ENCODE data around the gene JPH2. TPM values are rescaled to one million over a fixed set of nuclear protein-coding genes. Genes with fewer than 3 reads are reported as not detected.

JPH2 gene
- total and polyA plus RNA-seq, 4 donors = 0.09 to 1.3 (median 0.17) TPM; not detected in 1

DNA sequence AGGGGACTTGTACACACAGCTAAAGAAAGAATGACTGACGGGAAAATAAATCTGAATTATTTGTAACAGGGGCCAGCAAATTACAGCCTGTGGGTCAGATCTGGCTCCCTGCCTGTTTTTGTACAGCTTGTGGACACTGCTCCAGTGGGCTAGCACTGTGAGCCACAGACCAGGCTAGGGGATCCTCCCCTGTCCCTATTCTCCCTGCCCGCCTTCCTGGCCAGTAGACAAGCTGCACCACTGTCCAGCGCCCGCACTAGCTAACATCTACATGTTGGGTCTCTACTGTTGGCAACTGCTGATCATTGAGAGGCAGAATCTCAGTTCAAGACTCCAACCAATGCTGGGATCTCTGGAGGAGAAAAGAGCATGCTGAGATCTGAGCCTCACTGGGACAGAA, 12.9 kb upstream of the JPH2 start:
- peaks cover 13 to 63% (median 49%) of the 10 kb centered on the region in 4 donors for H3K36me3 ChIP-seq (ENCODE audit: control insufficient read depth in 4 of 4, insufficient read depth in 3 of 4, low read depth in 1 of 4, low read length in 3 of 4)
- no peak overlapping the region for H3K9ac ChIP-seq (ENCODE audit: low read depth in 1 of 2, low read length in 2 of 2)
- H3K4me3 ChIP-seq (ENCODE audit: low read depth in 1 of 3, low read length in 3 of 3) = no peak overlapping the region
- WGBS = 97% methylated on average over 4 of the region's 4 CpGs
- TF ChIP-seq SP1 (IDR thresholded peaks at IDR 0.05) (no peak), ZBTB33 (IDR thresholded peaks at IDR 0.05) (no peak), GABPA (IDR thresholded peaks at IDR 0.05 in 1 of 2, conservative IDR thresholded peaks at IDR 0.05 in 1 of 2) (no peak), TAF1 (conservative IDR thresholded peaks at IDR 0.05) (no peak), FOXA1 (IDR thresholded peaks at IDR 0.05) (no peak), FOXA2 (IDR thresholded peaks at IDR 0.05) (no peak)
- H3K4me1 ChIP-seq (ENCODE audit: control insufficient read depth in 4 of 4, insufficient read depth in 4 of 4, low read length in 3 of 4) = no peaks in the 10 kb centered on the region
- no peaks in the 10 kb centered on the region for H3K27me3 ChIP-seq (ENCODE audit: control insufficient read depth in 4 of 4, insufficient read depth in 4 of 4, low read length in 3 of 4)
- no peaks in the 10 kb centered on the region for H3K9me3 ChIP-seq (ENCODE audit: control insufficient read depth in 4 of 4, low read length in 3 of 4)
- no peak overlapping the region for H3K27ac ChIP-seq (ENCODE audit: low read depth in 1 of 2, low read length in 2 of 2)
- DNase-seq (ENCODE audit: low spot score) = no peak

DNA sequence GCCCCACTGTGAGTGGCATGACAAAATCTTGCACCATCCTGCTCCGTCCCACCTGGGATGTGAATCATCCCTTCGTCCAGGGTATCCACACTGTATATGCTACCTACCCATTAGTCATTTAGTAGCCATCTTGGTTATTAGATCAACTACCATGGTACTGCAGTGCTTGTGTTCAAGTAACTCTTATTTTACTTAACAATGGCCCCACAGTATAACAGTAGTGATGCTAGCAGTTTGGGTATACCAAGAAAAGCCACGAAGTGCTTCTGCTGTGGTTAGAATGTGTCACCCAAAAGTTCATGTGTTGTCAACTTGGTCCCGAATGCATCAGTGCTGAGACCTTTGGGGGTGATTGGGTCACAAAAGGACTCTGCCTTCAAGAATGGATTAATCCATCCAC, 11.9 kb upstream of the JPH2 start:
- TF ChIP-seq NR2F2 (IDR thresholded peaks at IDR 0.05) = no peak
- TF ChIP-seq RAD21 (IDR thresholded peaks at IDR 0.05) = no peak
- no peak for TF ChIP-seq JUND (IDR thresholded peaks at IDR 0.05)
- no peak for TF ChIP-seq RXRA (IDR thresholded peaks at IDR 0.05)
- TF ChIP-seq EGR1 (IDR thresholded peaks at IDR 0.05; ENCODE audit: low read depth in 2 of 2) = no peak
- no peak for TF ChIP-seq TAF1 (conservative IDR thresholded peaks at IDR 0.05)
- TF ChIP-seq GABPA (IDR thresholded peaks at IDR 0.05 in 1 of 2, conservative IDR thresholded peaks at IDR 0.05 in 1 of 2) = no peak
- TF ChIP-seq MAX (IDR thresholded peaks at IDR 0.05) = no peak
- no peak for TF ChIP-seq FOXA1 (IDR thresholded peaks at IDR 0.05)
- TF ChIP-seq YY1 (IDR thresholded peaks at IDR 0.05) = no peak
- TF ChIP-seq SP1 (IDR thresholded peaks at IDR 0.05) = no peak
- no peak for TF ChIP-seq CTCF (IDR thresholded peaks at IDR 0.05; ENCODE audit: low read depth, low read length, missing input control)
- TF ChIP-seq ATF3 (IDR thresholded peaks at IDR 0.05) = no peak
- TF ChIP-seq ZBTB33 (IDR thresholded peaks at IDR 0.05) = no peak
- TF ChIP-seq HNF4G (IDR thresholded peaks at IDR 0.05) = no peak
- Histone ChIP-seq H3K4me3 (ENCODE audit: low read depth in 1 of 3, low read length in 3 of 3) (no peak overlapping the region), H3K9me3 (ENCODE audit: control insufficient read depth in 4 of 4, low read length in 3 of 4) (no peaks in the 10 kb centered on the region), H3K27ac (ENCODE audit: low read depth in 1 of 2, low read length in 2 of 2) (no peak overlapping the region), H3K9ac (ENCODE audit: low read depth in 1 of 2, low read length in 2 of 2) (no peak overlapping the region), H3K36me3 (ENCODE audit: control insufficient read depth in 4 of 4, insufficient read depth in 3 of 4, low read depth in 1 of 4, low read length in 3 of 4) (peaks cover 13 to 58% (median 48%) of the 10 kb centered on the region in 4 donors), H3K27me3 (ENCODE audit: control insufficient read depth in 4 of 4, insufficient read depth in 4 of 4, low read length in 3 of 4) (no peaks in the 10 kb centered on the region), H3K4me1 (ENCODE audit: control insufficient read depth in 4 of 4, insufficient read depth in 4 of 4, low read length in 3 of 4) (no peaks in the 10 kb centered on the region)
- WGBS = 91% methylated on average over 4 of the region's 4 CpGs
- no peak for DNase-seq (ENCODE audit: low spot score)
